ENCODE measurements around the gene KIF1C. TPM values are rescaled to one million over a fixed set of nuclear protein-coding genes. Genes with fewer than 3 reads are reported as not detected.

Gene KIF1C
- total and polyA plus RNA-seq, 4 donors: 10.4 to 62.2 (median 36.8) TPM

DNA sequence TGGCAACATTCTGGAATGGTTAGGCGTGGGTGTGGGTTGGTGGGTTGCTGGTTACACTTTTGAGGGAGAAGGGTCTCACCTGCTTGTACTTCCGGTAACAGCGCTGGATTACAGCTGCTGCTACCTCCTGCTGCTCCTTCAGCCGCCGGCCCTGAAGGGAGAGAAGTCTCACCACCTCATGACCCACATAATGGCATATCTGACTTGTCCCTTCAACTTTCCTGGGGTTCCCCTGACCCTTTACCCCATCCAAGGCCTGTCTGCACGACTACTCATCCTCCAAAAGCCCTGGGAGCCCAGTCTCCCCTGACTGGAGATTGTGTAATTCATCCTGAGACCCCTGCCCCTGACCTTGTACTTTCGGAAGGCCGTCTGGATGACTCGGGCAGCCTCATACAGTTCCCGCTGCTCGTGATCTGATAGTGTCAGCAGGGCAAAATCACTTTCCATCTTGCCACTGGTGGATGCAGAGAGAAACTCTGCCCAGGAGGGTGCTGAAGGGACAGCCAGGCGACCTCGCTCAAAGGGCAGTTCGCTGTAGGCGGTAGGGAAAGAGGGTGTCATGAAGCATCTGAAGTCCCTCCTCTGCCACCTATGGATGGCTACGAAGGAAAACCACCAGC is 28.1 kb upstream of the KIF1C start (continued):
- TF ChIP-seq, protein P1, sequence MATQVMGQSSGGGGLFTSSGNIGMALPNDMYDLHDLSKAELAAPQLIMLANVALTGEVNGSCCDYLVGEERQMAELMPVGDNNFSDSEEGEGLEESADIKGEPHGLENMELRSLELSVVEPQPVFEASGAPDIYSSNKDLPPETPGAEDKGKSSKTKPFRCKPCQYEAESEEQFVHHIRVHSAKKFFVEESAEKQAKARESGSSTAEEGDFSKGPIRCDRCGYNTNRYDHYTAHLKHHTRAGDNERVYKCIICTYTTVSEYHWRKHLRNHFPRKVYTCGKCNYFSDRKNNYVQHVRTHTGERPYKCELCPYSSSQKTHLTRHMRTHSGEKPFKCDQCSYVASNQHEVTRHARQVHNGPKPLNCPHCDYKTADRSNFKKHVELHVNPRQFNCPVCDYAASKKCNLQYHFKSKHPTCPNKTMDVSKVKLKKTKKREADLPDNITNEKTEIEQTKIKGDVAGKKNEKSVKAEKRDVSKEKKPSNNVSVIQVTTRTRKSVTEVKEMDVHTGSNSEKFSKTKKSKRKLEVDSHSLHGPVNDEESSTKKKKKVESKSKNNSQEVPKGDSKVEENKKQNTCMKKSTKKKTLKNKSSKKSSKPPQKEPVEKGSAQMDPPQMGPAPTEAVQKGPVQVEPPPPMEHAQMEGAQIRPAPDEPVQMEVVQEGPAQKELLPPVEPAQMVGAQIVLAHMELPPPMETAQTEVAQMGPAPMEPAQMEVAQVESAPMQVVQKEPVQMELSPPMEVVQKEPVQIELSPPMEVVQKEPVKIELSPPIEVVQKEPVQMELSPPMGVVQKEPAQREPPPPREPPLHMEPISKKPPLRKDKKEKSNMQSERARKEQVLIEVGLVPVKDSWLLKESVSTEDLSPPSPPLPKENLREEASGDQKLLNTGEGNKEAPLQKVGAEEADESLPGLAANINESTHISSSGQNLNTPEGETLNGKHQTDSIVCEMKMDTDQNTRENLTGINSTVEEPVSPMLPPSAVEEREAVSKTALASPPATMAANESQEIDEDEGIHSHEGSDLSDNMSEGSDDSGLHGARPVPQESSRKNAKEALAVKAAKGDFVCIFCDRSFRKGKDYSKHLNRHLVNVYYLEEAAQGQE (IDR thresholded peaks at IDR 0.05): peak; percentile 98
- TF ChIP-seq TAF1 (conservative IDR thresholded peaks at IDR 0.05) (no peak), NR2F2 (IDR thresholded peaks at IDR 0.05) (no peak), ZBTB33 (IDR thresholded peaks at IDR 0.05) (no peak)

GRCh38 chr17:4970273-4970672 is 27.5 kb upstream of the KIF1C start:
- no peak for TF ChIP-seq HNF4G (IDR thresholded peaks at IDR 0.05)
- TF ChIP-seq RAD21 (IDR thresholded peaks at IDR 0.05): no peak
- no peak for TF ChIP-seq TAF1 (conservative IDR thresholded peaks at IDR 0.05)
- TF ChIP-seq RXRA (IDR thresholded peaks at IDR 0.05): no peak
- no peak for TF ChIP-seq NR2F2 (IDR thresholded peaks at IDR 0.05)
- TF ChIP-seq, protein P2, sequence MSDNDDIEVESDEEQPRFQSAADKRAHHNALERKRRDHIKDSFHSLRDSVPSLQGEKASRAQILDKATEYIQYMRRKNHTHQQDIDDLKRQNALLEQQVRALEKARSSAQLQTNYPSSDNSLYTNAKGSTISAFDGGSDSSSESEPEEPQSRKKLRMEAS (IDR thresholded peaks at IDR 0.05): no peak
- no peak for TF ChIP-seq JUND (IDR thresholded peaks at IDR 0.05)
- TF ChIP-seq, protein P1 (IDR thresholded peaks at IDR 0.05): no peak
- DNase-seq (ENCODE audit: low spot score): no peak
- H3K9ac ChIP-seq (ENCODE audit: low read depth in 1 of 2, low read length in 2 of 2): no peak overlapping the region
- peaks cover 3 to 6% (median 6%) of the 10 kb centered on the region in 4 donors for H3K36me3 ChIP-seq (ENCODE audit: control insufficient read depth in 4 of 4, insufficient read depth in 3 of 4, low read depth in 1 of 4, low read length in 3 of 4)
- H3K9me3 ChIP-seq (ENCODE audit: control insufficient read depth in 4 of 4, low read length in 3 of 4): no peaks in the 10 kb centered on the region
- peaks cover 7 to 52% (median 33%) of the 10 kb centered on the region in 4 donors for H3K4me1 ChIP-seq (ENCODE audit: control insufficient read depth in 4 of 4, insufficient read depth in 4 of 4, low read length in 3 of 4)
- H3K27ac ChIP-seq (ENCODE audit: low read depth in 1 of 2, low read length in 2 of 2): peak overlapping the region; percentile 97 to 99
- 98% methylated on average over 8 of the region's 8 CpGs for WGBS
- H3K27me3 ChIP-seq (ENCODE audit: control insufficient read depth in 4 of 4, insufficient read depth in 4 of 4, low read length in 3 of 4): no peaks in the 10 kb centered on the region
- no peak overlapping the region for H3K4me3 ChIP-seq (ENCODE audit: low read depth in 1 of 3, low read length in 3 of 3)

- no peak overlapping the region for H3K4me3 ChIP-seq (ENCODE audit: low read depth in 1 of 3, low read length in 3 of 3)
- 97% methylated on average over 6 of the region's 6 CpGs for WGBS
- no peaks in the 10 kb centered on the region for H3K9me3 ChIP-seq (ENCODE audit: control insufficient read depth in 4 of 4, low read length in 3 of 4)
- no peak for DNase-seq (ENCODE audit: low spot score)
- no peak overlapping the region for H3K9ac ChIP-seq (ENCODE audit: low read depth in 1 of 2, low read length in 2 of 2)
- peaks cover 3 to 44% (median 29%) of the 10 kb centered on the region in 4 donors for H3K4me1 ChIP-seq (ENCODE audit: control insufficient read depth in 4 of 4, insufficient read depth in 4 of 4, low read length in 3 of 4)
- no peak overlapping the region for H3K27ac ChIP-seq (ENCODE audit: low read depth in 1 of 2, low read length in 2 of 2)
- H3K36me3 ChIP-seq (ENCODE audit: control insufficient read depth in 4 of 4, insufficient read depth in 3 of 4, low read depth in 1 of 4, low read length in 3 of 4): peaks cover 3 to 10% (median 7%) of the 10 kb centered on the region in 4 donors
- no peaks in the 10 kb centered on the region for H3K27me3 ChIP-seq (ENCODE audit: control insufficient read depth in 4 of 4, insufficient read depth in 4 of 4, low read length in 3 of 4)
- no peak for TF ChIP-seq JUND (IDR thresholded peaks at IDR 0.05)
- TF ChIP-seq, protein P3, sequence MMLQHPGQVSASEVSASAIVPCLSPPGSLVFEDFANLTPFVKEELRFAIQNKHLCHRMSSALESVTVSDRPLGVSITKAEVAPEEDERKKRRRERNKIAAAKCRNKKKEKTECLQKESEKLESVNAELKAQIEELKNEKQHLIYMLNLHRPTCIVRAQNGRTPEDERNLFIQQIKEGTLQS (IDR thresholded peaks at IDR 0.05): no peak
- no peak for TF ChIP-seq EGR1 (IDR thresholded peaks at IDR 0.05; ENCODE audit: low read depth in 2 of 2)
- no peak for TF ChIP-seq NR2F2 (IDR thresholded peaks at IDR 0.05)
- TF ChIP-seq HNF4A (conservative IDR thresholded peaks at IDR 0.05): no peak
- TF ChIP-seq FOXA1 (IDR thresholded peaks at IDR 0.05): no peak
- TF ChIP-seq RAD21 (IDR thresholded peaks at IDR 0.05): no peak
- TF ChIP-seq FOXA2 (IDR thresholded peaks at IDR 0.05): no peak
- TF ChIP-seq HNF4G (IDR thresholded peaks at IDR 0.05): no peak
- TF ChIP-seq, protein P1 (IDR thresholded peaks at IDR 0.05): no peak
- TF ChIP-seq TAF1 (conservative IDR thresholded peaks at IDR 0.05): no peak
- TF ChIP-seq YY1 (IDR thresholded peaks at IDR 0.05): no peak
- TF ChIP-seq RXRA (IDR thresholded peaks at IDR 0.05): no peak
- TF ChIP-seq, protein P2 (IDR thresholded peaks at IDR 0.05): no peak
Observed at GRCh38 chr17:4971826-4972225, 25.9 kb upstream of the KIF1C start.
